ENCODE results near the gene APOL4.

GRCh38 chr22:36212901-36213300, 11.3 kb upstream of the APOL4 start:
- TF ChIP-seq CTCF (IDR thresholded peaks at IDR 0.05) (no peak), ZFX (IDR thresholded peaks at IDR 0.05; ENCODE audit: borderline replicate concordance) (no peak)

Measured in 22Rv1 (cell line).